Endodermal cell (in vitro differentiated cells): Measurements from ENCODE around the gene PTPRT. TPM values are rescaled to one million over a fixed set of nuclear protein-coding genes. Genes with fewer than 3 reads are reported as not detected.

Source experiments
- DNase-seq: peaks from one replicate; pipeline ENCODE4 v3.0.0-alpha.2; 2017
- H3K27ac ChIP-seq: 2 replicates; pipeline ENCODE4 v1.5.1; 2013; ENCODE audit warnings: mild to moderate bottlenecking, low read depth, low read length, moderate library complexity
- H3K27me3 ChIP-seq: 2 replicates; pipeline ENCODE4 v1.6.1; 2013; ENCODE audit warnings: mild to moderate bottlenecking, low read length, moderate library complexity; ENCODE audit not compliant: insufficient read depth, control insufficient read depth, poor library complexity, severe bottlenecking
- H3K36me3 ChIP-seq: 2 replicates; pipeline ENCODE4 v1.7.0; 2013; ENCODE audit warnings: mild to moderate bottlenecking, low read length, moderate library complexity; ENCODE audit not compliant: control insufficient read depth, insufficient read depth
- H3K4me1 ChIP-seq: one replicate; pipeline ENCODE4 v1.7.0; 2013; ENCODE audit warnings: low read length; ENCODE audit not compliant: control insufficient read depth, insufficient read depth
- H3K4me3 ChIP-seq: 2 replicates; pipeline ENCODE4 v1.5.1; 2013; ENCODE audit warnings: mild to moderate bottlenecking, low read length, moderate library complexity
- H3K9ac ChIP-seq: 2 replicates; pipeline ENCODE4 v1.6.1; 2013; ENCODE audit warnings: mild to moderate bottlenecking, low read length, moderate library complexity; ENCODE audit not compliant: poor library complexity, severe bottlenecking; ENCODE audit errors: extremely low read depth
- H3K9me3 ChIP-seq: 2 replicates; pipeline ENCODE4 v1.6.1; 2013; ENCODE audit warnings: mild to moderate bottlenecking, low read length, moderate library complexity; ENCODE audit not compliant: control insufficient read depth
- H3K27ac Mint-ChIP-seq: 2 replicates; pipeline ENCODE4 v1.8.0; 2020; ENCODE audit warnings: mixed read lengths
- H3K27me3 Mint-ChIP-seq: 2 replicates; pipeline ENCODE4 v1.8.0; 2021; ENCODE audit warnings: mild to moderate bottlenecking, mixed read lengths; ENCODE audit not compliant: insufficient read depth
- H3K36me3 Mint-ChIP-seq: 2 replicates; pipeline ENCODE4 v1.8.0; 2020; ENCODE audit warnings: low read depth, mixed read lengths
- H3K4me1 Mint-ChIP-seq: 2 replicates; pipeline ENCODE4 v1.8.0; 2020; ENCODE audit warnings: mixed read lengths
- H3K4me3 Mint-ChIP-seq: 2 replicates; pipeline ENCODE4 v1.8.0; 2020; ENCODE audit warnings: mild to moderate bottlenecking, moderate library complexity, mixed read lengths
- H3K9me3 Mint-ChIP-seq: 2 replicates; pipeline ENCODE4 v1.8.0; 2020; ENCODE audit warnings: mild to moderate bottlenecking, mixed read lengths
- WGBS, 2 experiments: methylation state at CpG; one replicate each; pipeline versions ENCODE4 v1.1.5 to v1.1.7; 2013; ENCODE audit warnings: missing lambda C conversion rate in 2 of 2, mixed read lengths in 1 of 2; ENCODE audit not compliant: insufficient coverage in 1 of 2, insufficient read length in 1 of 2; 5-methylcytosine and 5-hydroxymethylcytosine counted together
- total RNA-seq, 2 donors: library from RNA; stranded (reverse); fragmentation: NEBNext Ultra II Directional in 1 of 2; extraction: Animal tissue kit (Norgen Biotek cat#: 25700) in 1 of 2; gene quantifications; 2 replicates in 1 of 2; 3 replicates in 1 of 2; pipeline ENCODE4 v1.2.1, GENCODE V29; 2021
- TF ChIP-seq, protein P1 (sequence below): fragments of 200-600 bp; sonication (generic); conservative IDR thresholded peaks from 2 replicates; pipeline ENCODE4 v1.5.0; 2021; ENCODE audit warnings: antibody characterized with exemption, mild to moderate bottlenecking

The PTPRT gene
- total RNA-seq, 2 donors from 2014 or later, result 2.3 to 2.7 TPM

DNA sequence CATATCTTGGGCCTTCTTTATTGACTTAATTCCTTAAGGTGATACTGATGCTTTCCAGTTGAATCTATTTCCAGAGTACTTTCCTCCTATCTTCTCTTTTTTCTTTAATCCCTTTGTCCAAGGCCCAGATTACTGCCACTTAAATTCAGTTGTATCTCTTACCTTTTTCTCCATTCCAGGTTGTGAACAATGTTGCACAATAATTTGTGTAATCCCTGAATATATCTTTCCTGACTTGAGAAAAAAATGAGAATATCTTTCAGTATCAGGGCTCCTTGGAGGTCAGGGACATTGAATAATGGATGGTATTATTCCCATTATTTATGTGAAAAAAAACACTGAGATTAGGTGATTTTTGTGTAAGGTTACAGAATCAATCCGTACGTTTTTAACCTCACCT lies 683.3 kb downstream of the PTPRT start:
- H3K27me3 Mint-ChIP-seq, result no peaks in the 10 kb centered on the region
- no peaks in the 10 kb centered on the region for H3K36me3 Mint-ChIP-seq
- TF ChIP-seq, protein P1, sequence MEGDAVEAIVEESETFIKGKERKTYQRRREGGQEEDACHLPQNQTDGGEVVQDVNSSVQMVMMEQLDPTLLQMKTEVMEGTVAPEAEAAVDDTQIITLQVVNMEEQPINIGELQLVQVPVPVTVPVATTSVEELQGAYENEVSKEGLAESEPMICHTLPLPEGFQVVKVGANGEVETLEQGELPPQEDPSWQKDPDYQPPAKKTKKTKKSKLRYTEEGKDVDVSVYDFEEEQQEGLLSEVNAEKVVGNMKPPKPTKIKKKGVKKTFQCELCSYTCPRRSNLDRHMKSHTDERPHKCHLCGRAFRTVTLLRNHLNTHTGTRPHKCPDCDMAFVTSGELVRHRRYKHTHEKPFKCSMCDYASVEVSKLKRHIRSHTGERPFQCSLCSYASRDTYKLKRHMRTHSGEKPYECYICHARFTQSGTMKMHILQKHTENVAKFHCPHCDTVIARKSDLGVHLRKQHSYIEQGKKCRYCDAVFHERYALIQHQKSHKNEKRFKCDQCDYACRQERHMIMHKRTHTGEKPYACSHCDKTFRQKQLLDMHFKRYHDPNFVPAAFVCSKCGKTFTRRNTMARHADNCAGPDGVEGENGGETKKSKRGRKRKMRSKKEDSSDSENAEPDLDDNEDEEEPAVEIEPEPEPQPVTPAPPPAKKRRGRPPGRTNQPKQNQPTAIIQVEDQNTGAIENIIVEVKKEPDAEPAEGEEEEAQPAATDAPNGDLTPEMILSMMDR, result no peak
- Histone ChIP-seq H3K27me3 (no peaks in the 10 kb centered on the region), H3K27ac (no peak overlapping the region), H3K36me3 (no peaks in the 10 kb centered on the region), H3K9ac (no peak overlapping the region), H3K4me1 (no peaks in the 10 kb centered on the region), H3K9me3 (no peaks in the 10 kb centered on the region), H3K4me3 (no peak overlapping the region)
- H3K4me3 Mint-ChIP-seq, result no peak overlapping the region
- H3K4me1 Mint-ChIP-seq, result no peaks in the 10 kb centered on the region
- 84 to 100% methylated on average over 2 of the region's 2 CpGs for WGBS, 2 experiments
- no peak for DNase-seq
- H3K27ac Mint-ChIP-seq, result no peak overlapping the region
- H3K9me3 Mint-ChIP-seq, result peaks cover 3% of the 10 kb centered on the region

DNA sequence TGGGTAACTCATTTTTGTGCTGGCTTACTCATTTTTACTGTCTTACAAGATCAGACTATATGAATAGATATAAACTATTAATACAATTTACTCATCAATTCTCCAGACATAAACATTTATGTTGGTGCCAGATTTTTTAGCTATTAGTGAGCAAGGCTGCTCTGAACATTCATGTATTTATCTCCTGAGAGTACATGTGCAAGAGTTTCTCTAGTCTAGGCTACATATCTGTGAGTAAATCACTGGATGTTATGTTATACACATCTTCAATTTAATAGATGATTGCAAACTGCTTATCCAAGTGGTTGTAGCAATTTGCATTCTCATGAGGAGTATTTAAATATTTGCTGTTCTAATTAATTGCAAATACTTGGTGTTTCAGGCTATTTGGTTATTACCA lies 687.1 kb downstream of the PTPRT start:
- peaks cover 4% of the 10 kb centered on the region for H3K9me3 ChIP-seq
- no peaks in the 10 kb centered on the region for H3K36me3 ChIP-seq
- H3K27me3 ChIP-seq, result no peaks in the 10 kb centered on the region
- DNase-seq, result no peak
- Mint-ChIP-seq H3K27ac (no peak overlapping the region), H3K27me3 (no peaks in the 10 kb centered on the region), H3K36me3 (no peaks in the 10 kb centered on the region), H3K4me3 (no peak overlapping the region), H3K9me3 (peaks cover 3% of the 10 kb centered on the region), H3K4me1 (no peaks in the 10 kb centered on the region)
- TF ChIP-seq, protein P1, result no peak
- H3K4me1 ChIP-seq, result no peaks in the 10 kb centered on the region
- no peak overlapping the region for H3K4me3 ChIP-seq
- no peak overlapping the region for H3K27ac ChIP-seq
- H3K9ac ChIP-seq, result no peak overlapping the region

DNA sequence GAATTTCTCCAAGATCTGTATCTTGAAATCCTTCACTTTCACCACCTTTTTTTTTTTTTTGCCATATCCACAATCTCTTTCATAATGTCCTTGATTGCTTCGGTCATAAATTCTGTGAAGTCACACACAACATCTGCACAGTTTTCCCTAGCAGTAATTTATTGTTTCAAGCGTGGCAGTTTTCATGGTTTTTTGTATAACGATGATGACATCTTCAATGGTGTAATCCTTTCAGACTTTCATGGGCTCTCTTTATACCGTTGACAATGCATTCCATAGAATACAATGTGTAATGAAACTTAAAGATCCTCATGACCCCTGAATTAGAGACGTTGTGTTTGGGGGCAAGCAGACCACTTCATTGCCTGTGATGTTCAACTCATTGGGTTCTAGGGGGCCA lies 693.1 kb downstream of the PTPRT start:
- TF ChIP-seq, protein P1, result no peak
- no peaks in the 10 kb centered on the region for H3K4me1 ChIP-seq
- no peaks in the 10 kb centered on the region for H3K9me3 Mint-ChIP-seq
- H3K4me3 ChIP-seq, result no peak overlapping the region
- no peaks in the 10 kb centered on the region for H3K36me3 ChIP-seq
- H3K27me3 Mint-ChIP-seq, result peaks cover 4% of the 10 kb centered on the region
- no peak overlapping the region for H3K9ac ChIP-seq
- H3K36me3 Mint-ChIP-seq, result no peaks in the 10 kb centered on the region
- H3K9me3 ChIP-seq, result peaks cover 9% of the 10 kb centered on the region
- no peak for DNase-seq
- H3K27me3 ChIP-seq, result no peaks in the 10 kb centered on the region
- no peak overlapping the region for H3K27ac Mint-ChIP-seq
- H3K4me1 Mint-ChIP-seq, result peaks cover 8% of the 10 kb centered on the region
- no peak overlapping the region for H3K4me3 Mint-ChIP-seq
- WGBS, 2 experiments, result 85 to 90% methylated on average over 4 to 5 of the region's 5 CpGs
- no peak overlapping the region for H3K27ac ChIP-seq
